Cardiac fibroblast (primary cell): Measurements from ENCODE around the gene ESPNL.

Source experiments
- DNase-seq, 2 donors: peaks; one replicate each; pipeline versions ENCODE4 v3.0.0 to v3.0.0-alpha.2; 2010; ENCODE audit warnings: low read depth in 2 of 2
- H3K4me3 ChIP-seq, 2 donors: replicated peaks in 1 of 2; 1 replicate in 1 of 2; 2 replicates in 1 of 2; pipeline ENCODE4 v1.5.1; 2011; ENCODE audit warnings: low read depth in 2 of 2, low read length in 2 of 2, mild to moderate bottlenecking in 2 of 2, moderate library complexity in 1 of 2
- CTCF ChIP-seq: IDR thresholded peaks from one replicate; pipeline ENCODE4 v1.5.1; 2011; ENCODE audit warnings: low read depth, mild to moderate bottlenecking, low read length, inconsistent platforms

Gene ESPNL

GRCh38 chr2:238142382-238143205, 42.5 kb downstream of the ESPNL start:
- TF ChIP-seq CTCF = no peak
- DNase-seq = no peak
- H3K4me3 ChIP-seq = no peak overlapping the region

- no peak overlapping the region for H3K4me3 ChIP-seq
- DNase-seq = peak; percentile 38 to 61
- no peak for TF ChIP-seq CTCF
These were observed 43.3 kb downstream of the ESPNL start for GRCh38 chr2:238143239-238143951.

GRCh38 chr2:238144262-238144661, 44.1 kb downstream of the ESPNL start:
- no peak for DNase-seq
- no peak for TF ChIP-seq CTCF
- H3K4me3 ChIP-seq = no peak overlapping the region

- no peak for DNase-seq
- TF ChIP-seq CTCF = no peak
- no peak overlapping the region for H3K4me3 ChIP-seq
These were observed 44.9 kb downstream of the ESPNL start for GRCh38 chr2:238145046-238145445.

- no peak for DNase-seq
- H3K4me3 ChIP-seq = no peak overlapping the region
- TF ChIP-seq CTCF = no peak
These were observed 45.7 kb downstream of the ESPNL start for GRCh38 chr2:238145851-238146250.

- no peak for TF ChIP-seq CTCF
- no peak for DNase-seq
- H3K4me3 ChIP-seq = no peak overlapping the region
These were observed 46.9 kb downstream of the ESPNL start for GRCh38 chr2:238146884-238147544.
